PFSK-1 (cell line): ENCODE results near the gene AREG.

Experiments used
- FOXP2 ChIP-seq: optimal IDR thresholded peaks from 2 replicates; pipeline ENCODE3; 2011; ENCODE audit warnings: borderline replicate concordance, control low read depth, inconsistent platforms; ENCODE audit not compliant: insufficient read depth; ENCODE audit errors: extremely low read length, extremely low read depth
- POLR2AphosphoS5 ChIP-seq: IDR thresholded peaks from 2 replicates; pipeline ENCODE4 v1.6.1; 2012; ENCODE audit warnings: low read depth, mild to moderate bottlenecking, control low read depth, low read length, moderate library complexity
- SIN3A ChIP-seq: IDR thresholded peaks from 2 replicates; pipeline ENCODE4 v1.6.1; 2012; ENCODE audit warnings: mild to moderate bottlenecking, low read length, moderate library complexity, borderline replicate concordance; ENCODE audit not compliant: insufficient read depth
- TAF1 ChIP-seq: IDR thresholded peaks from 2 replicates; pipeline ENCODE4 v1.6.1; 2012; ENCODE audit warnings: low read length, control low read depth, borderline replicate concordance; ENCODE audit not compliant: insufficient read depth
- TF ChIP-seq, protein P1 (sequence below), 2 experiments: IDR thresholded peaks; 2 replicates each; pipeline versions ENCODE4 v1.6.1 to v1.8.0; 2011 to 2012; ENCODE audit warnings: low read depth in 2 of 2, low read length in 2 of 2, control low read depth in 1 of 2, inconsistent platforms in 1 of 2, mild to moderate bottlenecking in 1 of 2, moderate library complexity in 1 of 2; ENCODE audit not compliant: insufficient read depth in 1 of 2

AREG gene

DNA sequence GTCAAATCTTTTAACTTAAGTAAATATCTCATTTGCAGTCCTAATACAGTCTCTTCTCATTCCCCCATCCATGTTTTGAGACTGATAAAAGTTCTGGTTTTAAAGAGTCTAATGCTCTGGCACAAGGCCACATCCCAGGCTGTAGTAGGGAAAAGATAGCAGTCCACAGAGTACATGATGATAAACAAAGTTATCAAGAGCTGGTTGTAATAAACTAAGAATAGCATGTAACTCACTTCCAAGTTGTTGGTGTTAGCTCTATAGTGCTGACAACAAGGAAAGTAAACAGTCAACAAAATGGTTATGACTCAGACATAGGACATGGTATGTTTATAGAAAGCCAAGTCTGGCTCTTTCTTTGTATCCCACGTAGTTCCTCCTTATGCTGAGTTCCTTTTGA is 21.8 kb upstream of the AREG start:
- TF ChIP-seq TAF1 (no peak), POLR2AphosphoS5 (no peak), SIN3A (no peak), FOXP2 (no peak)
- TF ChIP-seq, protein P1, sequence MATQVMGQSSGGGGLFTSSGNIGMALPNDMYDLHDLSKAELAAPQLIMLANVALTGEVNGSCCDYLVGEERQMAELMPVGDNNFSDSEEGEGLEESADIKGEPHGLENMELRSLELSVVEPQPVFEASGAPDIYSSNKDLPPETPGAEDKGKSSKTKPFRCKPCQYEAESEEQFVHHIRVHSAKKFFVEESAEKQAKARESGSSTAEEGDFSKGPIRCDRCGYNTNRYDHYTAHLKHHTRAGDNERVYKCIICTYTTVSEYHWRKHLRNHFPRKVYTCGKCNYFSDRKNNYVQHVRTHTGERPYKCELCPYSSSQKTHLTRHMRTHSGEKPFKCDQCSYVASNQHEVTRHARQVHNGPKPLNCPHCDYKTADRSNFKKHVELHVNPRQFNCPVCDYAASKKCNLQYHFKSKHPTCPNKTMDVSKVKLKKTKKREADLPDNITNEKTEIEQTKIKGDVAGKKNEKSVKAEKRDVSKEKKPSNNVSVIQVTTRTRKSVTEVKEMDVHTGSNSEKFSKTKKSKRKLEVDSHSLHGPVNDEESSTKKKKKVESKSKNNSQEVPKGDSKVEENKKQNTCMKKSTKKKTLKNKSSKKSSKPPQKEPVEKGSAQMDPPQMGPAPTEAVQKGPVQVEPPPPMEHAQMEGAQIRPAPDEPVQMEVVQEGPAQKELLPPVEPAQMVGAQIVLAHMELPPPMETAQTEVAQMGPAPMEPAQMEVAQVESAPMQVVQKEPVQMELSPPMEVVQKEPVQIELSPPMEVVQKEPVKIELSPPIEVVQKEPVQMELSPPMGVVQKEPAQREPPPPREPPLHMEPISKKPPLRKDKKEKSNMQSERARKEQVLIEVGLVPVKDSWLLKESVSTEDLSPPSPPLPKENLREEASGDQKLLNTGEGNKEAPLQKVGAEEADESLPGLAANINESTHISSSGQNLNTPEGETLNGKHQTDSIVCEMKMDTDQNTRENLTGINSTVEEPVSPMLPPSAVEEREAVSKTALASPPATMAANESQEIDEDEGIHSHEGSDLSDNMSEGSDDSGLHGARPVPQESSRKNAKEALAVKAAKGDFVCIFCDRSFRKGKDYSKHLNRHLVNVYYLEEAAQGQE (IDR thresholded peaks at IDR 0.05; ENCODE audit: insufficient read depth in 1 of 2, low read depth in 2 of 2, low read length in 2 of 2): no peak

DNA sequence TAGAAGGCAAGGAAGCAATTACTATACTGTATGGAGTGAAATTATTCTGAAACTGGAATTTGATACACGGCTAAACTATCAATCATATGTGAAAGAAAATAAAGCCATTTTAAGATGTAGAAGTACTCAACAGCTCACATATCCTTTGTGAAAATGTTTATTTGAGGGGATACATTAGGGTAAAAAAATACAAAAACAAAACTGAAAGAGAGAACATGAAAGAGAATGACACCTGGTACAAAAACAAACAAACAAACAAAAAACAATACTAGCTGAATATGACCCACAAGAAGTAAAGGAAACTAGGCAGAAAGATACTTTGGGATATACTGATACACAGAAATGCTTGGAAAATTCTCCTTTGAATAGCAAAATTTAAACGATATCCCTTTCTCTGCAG is 20.8 kb upstream of the AREG start:
- TF ChIP-seq TAF1: no peak
- TF ChIP-seq, protein P1 (IDR thresholded peaks at IDR 0.05; ENCODE audit: insufficient read depth in 1 of 2, low read depth in 2 of 2, low read length in 2 of 2): no peak
- TF ChIP-seq SIN3A: no peak
- no peak for TF ChIP-seq FOXP2
- TF ChIP-seq POLR2AphosphoS5: no peak

DNA sequence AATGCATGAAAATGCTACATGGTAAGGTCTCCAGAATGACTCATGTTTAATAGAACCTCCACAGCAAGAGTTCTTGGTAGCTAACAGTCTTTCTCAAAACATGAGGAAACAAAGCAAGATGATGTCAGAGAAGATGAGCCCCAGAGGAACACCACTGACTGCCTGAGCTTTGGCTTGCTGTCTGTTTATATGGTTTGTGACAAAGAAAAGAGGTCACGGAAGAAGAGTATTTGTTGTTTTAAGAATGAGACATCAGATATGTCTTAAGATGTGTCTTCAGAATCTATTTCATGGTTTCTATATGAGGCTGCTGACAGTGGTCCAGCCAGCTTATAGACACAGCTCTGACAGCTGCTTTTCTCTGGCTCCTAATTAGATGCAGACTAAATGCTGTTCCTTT is 18.8 kb upstream of the AREG start:
- TF ChIP-seq POLR2AphosphoS5: no peak
- TF ChIP-seq TAF1: peak; percentile 36; the same call in 1 of the 2 replicates
- TF ChIP-seq SIN3A: peak; percentile 70; the same call in 1 of the 2 replicates
- TF ChIP-seq, protein P1 (IDR thresholded peaks at IDR 0.05; ENCODE audit: insufficient read depth in 1 of 2, low read depth in 2 of 2, low read length in 2 of 2): peak in 1 of 2 experiments; percentile 45; a peak in 1 of 4 replicates
- no peak for TF ChIP-seq FOXP2

DNA sequence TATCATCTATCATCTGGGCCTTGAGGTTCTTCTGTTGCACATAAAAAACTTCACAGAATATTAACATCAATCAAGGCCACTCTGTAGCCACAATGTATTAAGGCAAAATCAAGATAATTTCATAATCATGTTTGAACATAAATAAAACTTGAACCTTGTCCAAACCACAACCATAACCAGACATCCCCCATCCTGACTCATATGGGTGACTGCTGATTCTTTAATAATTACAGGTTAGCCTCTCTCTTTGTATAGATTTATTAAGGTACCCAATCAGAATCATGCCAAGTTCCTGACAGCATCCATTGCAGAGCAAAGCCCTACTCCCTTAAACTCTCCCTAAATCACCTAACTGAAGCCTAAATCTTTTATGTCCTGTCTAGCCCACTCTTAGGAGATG is 16.7 kb upstream of the AREG start:
- no peak for TF ChIP-seq TAF1

DNA sequence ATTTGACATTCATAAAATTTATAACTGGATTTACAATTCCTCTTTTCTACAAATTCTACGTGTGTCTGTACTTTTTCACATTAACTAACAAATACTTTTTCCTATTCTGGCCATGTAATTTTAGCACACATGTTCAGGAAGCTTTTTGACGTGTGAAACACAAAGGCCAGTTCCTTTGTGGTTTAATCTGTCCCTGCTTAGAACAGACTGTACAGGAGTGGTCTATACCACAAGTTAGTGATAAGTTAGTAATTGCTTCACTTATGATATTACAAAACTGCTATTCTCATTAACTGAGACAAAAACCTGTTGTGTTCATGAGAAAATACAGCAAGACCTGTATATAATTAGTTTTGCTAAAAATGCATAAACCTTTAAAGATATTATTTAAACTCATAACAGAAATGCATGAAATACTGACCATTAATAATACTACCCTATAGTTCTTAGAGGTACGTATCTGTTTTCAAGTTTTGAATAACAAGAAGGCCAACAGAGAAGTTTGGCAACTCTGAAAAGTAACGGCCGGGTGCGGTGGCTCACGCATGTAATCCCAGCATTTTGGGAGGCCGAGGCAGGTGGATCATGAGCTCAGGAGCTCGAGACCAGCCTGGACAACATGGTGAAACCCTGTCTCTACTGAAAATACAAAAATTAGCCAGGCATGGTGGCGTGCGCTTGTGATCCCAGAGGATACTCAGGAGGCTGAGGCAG is 13.7 kb upstream of the AREG start:
- no peak for TF ChIP-seq TAF1

DNA sequence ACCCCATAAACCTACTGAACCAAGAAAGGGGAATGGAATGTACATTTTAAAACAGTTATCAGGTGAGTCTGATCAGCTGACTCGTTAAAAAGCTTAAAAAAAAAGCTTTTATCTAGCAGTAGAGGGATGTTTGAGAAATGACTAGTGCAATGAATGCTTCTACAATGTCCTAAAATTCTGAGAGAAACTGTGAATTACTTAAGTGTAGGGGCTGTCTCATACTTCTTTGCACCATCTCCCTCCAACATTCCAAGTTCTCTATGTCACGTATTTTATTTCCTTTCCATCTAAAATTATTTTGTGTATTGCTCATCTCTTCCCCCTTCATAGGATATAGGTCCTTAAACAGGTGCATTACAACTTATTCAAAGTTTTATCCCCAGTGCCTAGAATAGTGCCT is 11.9 kb upstream of the AREG start:
- TF ChIP-seq, protein P1 (IDR thresholded peaks at IDR 0.05; ENCODE audit: insufficient read depth in 1 of 2, low read depth in 2 of 2, low read length in 2 of 2): no peak
- TF ChIP-seq SIN3A (no peak), POLR2AphosphoS5 (no peak), FOXP2 (no peak)
